Tongue (tissue), 2 donors: Measurements from ENCODE around the gene PTPN7. TPM values are rescaled to one million over a fixed set of nuclear protein-coding genes. Genes with fewer than 3 reads are reported as not detected.

Experiments
- DNase-seq: peaks from one replicate; pipeline ENCODE4 v3.0.0-alpha.2; 2015
- total RNA-seq: library from RNA; depleted of rRNA; stranded (reverse); fragments of >200 nt; gene quantifications from one replicate; pipeline ENCODE4 v1.2.3, GENCODE V29; 2014

The PTPN7 gene
- total RNA-seq, 1 donor from 2014 or later: 1.5 TPM

GRCh38 chr1:202106340-202107254 lies 53.8 kb downstream of the PTPN7 start:
- no peak for DNase-seq

GRCh38 chr1:202105571-202106339 lies 54.6 kb downstream of the PTPN7 start:
- peak; percentile 66 for DNase-seq

GRCh38 chr1:202104073-202104472 lies 56.3 kb downstream of the PTPN7 start:
- no peak for DNase-seq

GRCh38 chr1:202101184-202101583 lies 59.2 kb downstream of the PTPN7 start:
- no peak for DNase-seq

Other genes with a start within 250 kb of the PTPN7 start
- gene LMOD1, start 214.1 kb downstream of the PTPN7 start, total RNA-seq: 6.1 TPM
- 33.1 TPM for gene TIMM17A, start 205.1 kb downstream of the PTPN7 start, total RNA-seq
- gene RNPEP, start 178.0 kb downstream of the PTPN7 start, total RNA-seq: 28.6 TPM
- gene ELF3, start 150.0 kb downstream of the PTPN7 start, total RNA-seq: 122 TPM
- gene GPR37L1, start 37.7 kb downstream of the PTPN7 start, total RNA-seq: 0.41 TPM
- 29.8 TPM for gene ARL8A, start 15.9 kb downstream of the PTPN7 start, total RNA-seq
- 4.7 TPM for gene LGR6, start 33.2 kb upstream of the PTPN7 start, total RNA-seq
- gene UBE2T, start 181.3 kb upstream of the PTPN7 start, total RNA-seq: 12.6 TPM
- 203 TPM for gene PPP1R12B, start 188.1 kb upstream of the PTPN7 start, total RNA-seq